Measurements from ENCODE around the gene URI1.

DNA sequence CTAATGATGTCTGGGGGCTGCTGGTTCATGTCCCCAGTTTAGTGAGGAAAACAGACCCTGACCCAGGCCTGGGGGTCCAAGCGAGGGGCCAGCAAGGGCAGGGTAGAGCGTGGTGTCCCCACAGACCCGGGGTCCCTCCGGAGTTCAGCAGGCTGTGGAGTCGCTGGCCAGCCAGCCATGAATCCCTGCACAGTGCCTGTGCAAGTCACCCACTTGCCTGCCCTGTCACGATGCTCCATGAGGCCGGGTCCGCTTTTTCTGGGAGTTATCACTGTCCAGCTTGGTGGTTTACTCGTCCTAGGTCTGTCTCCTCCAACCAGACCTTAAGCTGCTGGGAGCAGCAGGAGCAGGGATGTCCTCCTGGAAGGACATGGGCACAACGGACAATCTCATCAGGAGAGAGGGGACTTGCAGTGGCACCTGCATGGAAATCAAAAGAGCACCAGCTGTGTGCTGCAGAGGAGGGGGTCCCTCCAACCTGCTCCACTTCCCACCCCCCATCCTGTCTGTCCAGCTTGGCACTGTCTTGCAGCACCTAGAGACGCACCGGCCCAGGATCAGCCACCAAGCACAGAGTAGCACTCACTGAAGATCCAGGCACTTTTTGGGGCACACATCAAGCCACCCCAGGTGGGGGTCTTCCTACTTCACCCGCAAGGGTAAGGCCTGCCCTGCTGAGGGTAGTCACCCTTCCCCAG is 121.8 kb downstream of the URI1 start:
- no peak for TF ChIP-seq EZH2 (IDR thresholded peaks at IDR 0.05; ENCODE audit: low read depth)
- TF ChIP-seq, protein P1, sequence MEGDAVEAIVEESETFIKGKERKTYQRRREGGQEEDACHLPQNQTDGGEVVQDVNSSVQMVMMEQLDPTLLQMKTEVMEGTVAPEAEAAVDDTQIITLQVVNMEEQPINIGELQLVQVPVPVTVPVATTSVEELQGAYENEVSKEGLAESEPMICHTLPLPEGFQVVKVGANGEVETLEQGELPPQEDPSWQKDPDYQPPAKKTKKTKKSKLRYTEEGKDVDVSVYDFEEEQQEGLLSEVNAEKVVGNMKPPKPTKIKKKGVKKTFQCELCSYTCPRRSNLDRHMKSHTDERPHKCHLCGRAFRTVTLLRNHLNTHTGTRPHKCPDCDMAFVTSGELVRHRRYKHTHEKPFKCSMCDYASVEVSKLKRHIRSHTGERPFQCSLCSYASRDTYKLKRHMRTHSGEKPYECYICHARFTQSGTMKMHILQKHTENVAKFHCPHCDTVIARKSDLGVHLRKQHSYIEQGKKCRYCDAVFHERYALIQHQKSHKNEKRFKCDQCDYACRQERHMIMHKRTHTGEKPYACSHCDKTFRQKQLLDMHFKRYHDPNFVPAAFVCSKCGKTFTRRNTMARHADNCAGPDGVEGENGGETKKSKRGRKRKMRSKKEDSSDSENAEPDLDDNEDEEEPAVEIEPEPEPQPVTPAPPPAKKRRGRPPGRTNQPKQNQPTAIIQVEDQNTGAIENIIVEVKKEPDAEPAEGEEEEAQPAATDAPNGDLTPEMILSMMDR (conservative IDR thresholded peaks at IDR 0.05), result no peak

All from PC-9 (cell line).